ENCODE measurements around the gene RNF38.

Gene RNF38

GRCh38 chr9:36293171-36293570, 106.9 kb downstream of the RNF38 start:
- no peak for DNase-seq (ENCODE audit: low spot score)

GRCh38 chr9:36292641-36293040, 107.4 kb downstream of the RNF38 start:
- no peak for DNase-seq (ENCODE audit: low spot score)

- DNase-seq (ENCODE audit: low spot score), result no peak
Observed at GRCh38 chr9:36290996-36291395, 109.1 kb downstream of the RNF38 start.

DNA sequence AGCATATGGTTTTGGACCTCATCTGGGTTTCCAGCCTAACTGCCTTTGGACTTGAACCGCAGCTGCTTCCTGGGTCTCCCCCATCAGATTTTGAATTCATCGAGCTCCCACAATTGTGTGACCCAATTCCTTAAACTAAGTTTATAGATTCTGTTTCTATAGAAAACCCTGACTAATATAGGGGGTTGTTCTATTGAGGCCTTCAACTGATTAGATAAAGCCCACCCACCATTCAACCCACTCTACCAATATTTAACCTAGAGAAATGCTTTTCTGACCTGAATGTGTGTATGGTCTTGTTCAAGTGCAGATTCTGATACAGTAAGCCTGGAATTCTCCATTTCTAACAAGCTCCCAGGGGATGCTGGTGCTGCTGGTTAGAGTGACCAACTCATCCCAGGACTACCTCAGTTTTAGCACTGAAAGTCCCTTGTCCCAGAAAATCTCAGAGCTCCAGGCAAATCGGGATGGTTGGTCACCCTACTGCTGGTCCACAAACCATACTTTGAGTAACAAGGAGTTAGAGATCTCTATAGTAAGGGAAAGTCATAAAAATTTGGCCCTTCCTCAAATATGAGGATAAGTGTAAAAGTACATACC, 110.1 kb downstream of the RNF38 start:
- no peak for DNase-seq (ENCODE audit: low spot score)

- no peak for DNase-seq (ENCODE audit: low spot score)
Observed at GRCh38 chr9:36288070-36288469, 112.0 kb downstream of the RNF38 start.
